Measurements from ENCODE around the gene STEAP4. TPM values are rescaled to one million over a fixed set of nuclear protein-coding genes. Genes with fewer than 3 reads are reported as not detected.

STEAP4 gene
- total and polyA plus RNA-seq, 2 experiments from 2014 or later, result 0.06 TPM; not detected in 1

- no peak for TF ChIP-seq ZNF462 (CRISPR knock-in tag; IDR thresholded peaks at IDR 0.05)
- TF ChIP-seq ZNF114 (CRISPR knock-in tag; IDR thresholded peaks at IDR 0.05), result no peak
- TF ChIP-seq CTCF (conservative IDR thresholded peaks at IDR 0.05; ENCODE audit: low read depth in 2 of 2), result no peak
These were observed 82.0 kb downstream of the STEAP4 start (continued) for GRCh38 chr7:88224601-88225275.

- ATAC-seq (no peak), DNase-seq (ENCODE audit: low spot score) (no peak)
- peaks cover 12% of the 10 kb centered on the region for H3K79me2 ChIP-seq (replicated peaks; ENCODE audit: insufficient read depth)
- no peak overlapping the region for H3K4me3 ChIP-seq
- H3K36me3 ChIP-seq (ENCODE audit: insufficient read depth), result no peaks in the 10 kb centered on the region
- H3K4me2 ChIP-seq, result no peak overlapping the region
- no peaks in the 10 kb centered on the region for H3F3A ChIP-seq (replicated peaks; ENCODE audit: low read depth)
- H3K27me3 Mint-ChIP-seq (ENCODE audit: insufficient read depth, low read depth, poor library complexity), result peaks cover 3% of the 10 kb centered on the region
- no peaks in the 10 kb centered on the region for H3K9me3 Mint-ChIP-seq
- peaks cover 20% of the 10 kb centered on the region for H3K4me1 ChIP-seq (ENCODE audit: insufficient read depth)
- 0 out of 2 replicates have a peak, but pooled peaks cover 3% of the 10 kb centered on the region for H4K20me1 ChIP-seq (replicated peaks; ENCODE audit: insufficient read depth)
- H3K9me2 ChIP-seq (ENCODE audit: insufficient read depth), result no peaks in the 10 kb centered on the region
- H3K27ac ChIP-seq (ENCODE audit: low read depth), result no peak overlapping the region
- H3K27ac Mint-ChIP-seq, result no peak overlapping the region
- peaks cover 12% of the 10 kb centered on the region for H3K4me1 Mint-ChIP-seq
- H2AFZ ChIP-seq, result no peak overlapping the region
- H3K4me3 Mint-ChIP-seq, result no peak overlapping the region
- H3K27me3 ChIP-seq (ENCODE audit: insufficient read depth), result no peaks in the 10 kb centered on the region
- no peaks in the 10 kb centered on the region; the same call in 2 of the 3 replicates for H3K36me3 Mint-ChIP-seq (ENCODE audit: low read depth)
- TF ChIP-seq POLR2AphosphoS5 (IDR thresholded peaks at IDR 0.05; ENCODE audit: low read depth), result no peak
- TF ChIP-seq EZH2 (IDR thresholded peaks at IDR 0.05; ENCODE audit: low read depth, unreplicated experiment), result no peak
- TF ChIP-seq JUNB (IDR thresholded peaks at IDR 0.05; ENCODE audit: unreplicated experiment), result no peak
- TF ChIP-seq CREB1 (CRISPR knock-in tag; IDR thresholded peaks at IDR 0.05; ENCODE audit: low read depth), result no peak
- no peak for TF ChIP-seq ZNF462 (CRISPR knock-in tag; IDR thresholded peaks at IDR 0.05)
These were observed 83.4 kb downstream of the STEAP4 start for GRCh38 chr7:88223265-88223664.

Measured in GM23338 (cell line).